GM12873 (cell line): ENCODE measurements around the gene LILRA1.

Source experiments
- CTCF ChIP-seq: IDR thresholded peaks from 2 replicates; pipeline ENCODE4 v1.5.1; 2012; ENCODE audit warnings: low read depth, mild to moderate bottlenecking, moderate library complexity, low read length, control low read depth; ENCODE audit not compliant: insufficient read depth; ENCODE audit errors: missing control alignments

Gene LILRA1

GRCh38 chr19:54594737-54595136 lies 1.3 kb downstream of the LILRA1 start:
- TF ChIP-seq CTCF, result no peak

GRCh38 chr19:54600212-54600611 lies 6.8 kb downstream of the LILRA1 start:
- TF ChIP-seq CTCF, result no peak

GRCh38 chr19:54606230-54606629 lies 12.8 kb downstream of the LILRA1 start:
- TF ChIP-seq CTCF, result no peak

GRCh38 chr19:54606891-54607784 lies 13.7 kb downstream of the LILRA1 start:
- TF ChIP-seq CTCF, result no peak

GRCh38 chr19:54607785-54608150 lies 14.3 kb downstream of the LILRA1 start:
- no peak for TF ChIP-seq CTCF

- no peak for TF ChIP-seq CTCF
These were observed 14.8 kb downstream of the LILRA1 start for GRCh38 chr19:54608205-54608604.

- no peak for TF ChIP-seq CTCF
These were observed 15.4 kb downstream of the LILRA1 start for GRCh38 chr19:54608792-54609191.
